Hepatocyte (in vitro differentiated cells): Measurements from ENCODE around the gene PRSS22. TPM values are rescaled to one million over a fixed set of nuclear protein-coding genes. Genes with fewer than 3 reads are reported as not detected.

Source experiments
- DNase-seq: peaks from one replicate; pipeline ENCODE4 v3.0.0-alpha.2; 2016; ENCODE audit warnings: low spot score
- H2AFZ ChIP-seq: fragments of 200-600 bp; sonication (generic); 2 replicates; pipeline ENCODE4 v1.6.0; 2016; ENCODE audit warnings: antibody characterized with exemption, mild to moderate bottlenecking
- H3K27ac ChIP-seq: fragments of 200-600 bp; sonication (generic); 2 replicates; pipeline ENCODE4 v1.5.1; 2016; ENCODE audit warnings: mild to moderate bottlenecking
- H3K27me3 ChIP-seq: fragments of 200-600 bp; sonication (generic); 2 replicates; pipeline ENCODE4 v1.6.1; 2016
- H3K36me3 ChIP-seq: fragments of 200-600 bp; sonication (generic); replicated peaks from 2 replicates; pipeline ENCODE4 v1.5.1; 2016; ENCODE audit warnings: low read depth; ENCODE audit not compliant: insufficient read depth
- H3K4me1 ChIP-seq: fragments of 200-600 bp; sonication (generic); 2 replicates; pipeline ENCODE4 v1.5.1; 2016; ENCODE audit warnings: mild to moderate bottlenecking, moderate library complexity; ENCODE audit not compliant: insufficient read depth
- H3K4me2 ChIP-seq: fragments of 200-600 bp; sonication (generic); 2 replicates; pipeline ENCODE4 v1.6.0; 2016
- H3K4me3 ChIP-seq: fragments of 200-600 bp; sonication (generic); 2 replicates; pipeline ENCODE4 v1.5.1; 2016; ENCODE audit warnings: mild to moderate bottlenecking
- H3K79me2 ChIP-seq: fragments of 200-600 bp; sonication (generic); 2 replicates; pipeline ENCODE4 v1.6.0; 2017; ENCODE audit warnings: mild to moderate bottlenecking
- H3K9me2 ChIP-seq: fragments of 200-600 bp; sonication (generic); replicated peaks from 2 replicates; pipeline ENCODE4 v1.6.0; 2017; ENCODE audit warnings: mild to moderate bottlenecking; ENCODE audit not compliant: insufficient read depth
- H3K9me3 ChIP-seq: fragments of 200-600 bp; sonication (generic); 2 replicates; pipeline ENCODE4 v1.5.1; 2016; ENCODE audit warnings: low read depth, mild to moderate bottlenecking
- H4K20me1 ChIP-seq: fragments of 200-600 bp; sonication (generic); 2 replicates; pipeline ENCODE4 v1.6.0; 2016; ENCODE audit warnings: mild to moderate bottlenecking; ENCODE audit not compliant: insufficient read depth, poor library complexity, severe bottlenecking
- CTCF ChIP-seq: fragments of 200-600 bp; sonication (generic); IDR thresholded peaks from 2 replicates; pipeline ENCODE4 v1.5.1; 2016; ENCODE audit warnings: antibody characterized with exemption, mild to moderate bottlenecking; ENCODE audit not compliant: poor library complexity
- EZH2 ChIP-seq: fragments of 200-600 bp; sonication (generic); IDR thresholded peaks from 2 replicates; pipeline ENCODE4 v1.6.1; 2016; ENCODE audit warnings: antibody characterized with exemption, mild to moderate bottlenecking, borderline replicate concordance
- EZH2phosphoT487 ChIP-seq: fragments of 200-600 bp; sonication (generic); IDR thresholded peaks from one replicate; pipeline ENCODE4 v1.6.1; 2018; ENCODE audit warnings: antibody characterized with exemption, mild to moderate bottlenecking, low read depth, moderate library complexity; ENCODE audit not compliant: unreplicated experiment, severe bottlenecking
- WGBS: methylation state at CpG from one replicate; pipeline ENCODE4 v1.1.6; 2016; ENCODE audit warnings: low lambda C conversion rate; ENCODE audit errors: missing lambda C conversion rate; 5-methylcytosine and 5-hydroxymethylcytosine counted together
- polyA plus RNA-seq: library from polyadenylated mRNA; unstranded; fragments of >200 nt; fragmentation: Nextera tagmentation; extraction: Ambion mirVana; gene quantifications from 2 replicates; pipeline ENCODE4 v1.2.1, GENCODE V29; 2016
- total RNA-seq: library from RNA; depleted of rRNA; stranded (reverse); fragments of >200 nt; gene quantifications from 2 replicates; pipeline ENCODE4 v1.2.3, GENCODE V29; 2014

The PRSS22 gene
- total and polyA plus RNA-seq, 2 experiments from 2014 or later: 60.2 to 66.3 TPM

GRCh38 chr16:2855536-2855935 is 2.4 kb downstream of the PRSS22 start:
- no peaks in the 10 kb centered on the region for H3K9me2 ChIP-seq
- no peaks in the 10 kb centered on the region for H3K9me3 ChIP-seq
- TF ChIP-seq EZH2: no peak
- TF ChIP-seq EZH2phosphoT487: no peak
- TF ChIP-seq CTCF: no peak
- peaks cover 6% of the 10 kb centered on the region for H3K79me2 ChIP-seq
- peak overlapping the region; percentile 80 for H3K4me2 ChIP-seq
- H3K27ac ChIP-seq: no peak overlapping the region
- H2AFZ ChIP-seq: no peak overlapping the region
- WGBS: 91% methylated on average over 6 of the region's 6 CpGs
- H3K27me3 ChIP-seq: no peaks in the 10 kb centered on the region
- no peaks in the 10 kb centered on the region for H4K20me1 ChIP-seq
- H3K4me1 ChIP-seq: no peaks in the 10 kb centered on the region
- no peak overlapping the region for H3K4me3 ChIP-seq
- H3K36me3 ChIP-seq: no peaks in the 10 kb centered on the region
- DNase-seq: no peak

- no peak overlapping the region for H2AFZ ChIP-seq
- no peak for DNase-seq
- no peaks in the 10 kb centered on the region for H3K27me3 ChIP-seq
- WGBS: 77% methylated on average over 5 of the region's 5 CpGs
- peak; percentile 43 for TF ChIP-seq CTCF
- TF ChIP-seq EZH2: no peak
- no peak overlapping the region for H3K27ac ChIP-seq
- no peaks in the 10 kb centered on the region for H3K4me1 ChIP-seq
- H3K9me2 ChIP-seq: no peaks in the 10 kb centered on the region
- no peaks in the 10 kb centered on the region for H3K36me3 ChIP-seq
- H3K4me2 ChIP-seq: no peak overlapping the region
- no peaks in the 10 kb centered on the region for H3K9me3 ChIP-seq
- H4K20me1 ChIP-seq: no peaks in the 10 kb centered on the region
- peaks cover 6% of the 10 kb centered on the region for H3K79me2 ChIP-seq
- no peak overlapping the region for H3K4me3 ChIP-seq
These were observed 3.2 kb downstream of the PRSS22 start for GRCh38 chr16:2854700-2855309.

GRCh38 chr16:2853531-2854073 is 4.4 kb downstream of the PRSS22 start:
- Histone ChIP-seq H4K20me1 (no peaks in the 10 kb centered on the region), H3K9me2 (no peaks in the 10 kb centered on the region), H3K27ac (no peak overlapping the region), H3K79me2 (peaks cover 6% of the 10 kb centered on the region), H3K4me1 (no peaks in the 10 kb centered on the region), H3K4me2 (no peak overlapping the region), H2AFZ (no peak overlapping the region), H3K36me3 (no peaks in the 10 kb centered on the region), H3K27me3 (no peaks in the 10 kb centered on the region), H3K9me3 (no peaks in the 10 kb centered on the region), H3K4me3 (no peak overlapping the region)
- DNase-seq: no peak
- no peak for TF ChIP-seq EZH2phosphoT487
- TF ChIP-seq CTCF: no peak
- TF ChIP-seq EZH2: no peak
- WGBS: 93% methylated on average over 15 of the region's 18 CpGs
